T-helper 22 cell (primary cell): ENCODE results near the gene NOL6.

Source experiments
- DNase-seq: peaks from one replicate; pipeline ENCODE4 v3.0.0-alpha.2; 2020; ENCODE audit warnings: low read depth

Gene NOL6

DNA sequence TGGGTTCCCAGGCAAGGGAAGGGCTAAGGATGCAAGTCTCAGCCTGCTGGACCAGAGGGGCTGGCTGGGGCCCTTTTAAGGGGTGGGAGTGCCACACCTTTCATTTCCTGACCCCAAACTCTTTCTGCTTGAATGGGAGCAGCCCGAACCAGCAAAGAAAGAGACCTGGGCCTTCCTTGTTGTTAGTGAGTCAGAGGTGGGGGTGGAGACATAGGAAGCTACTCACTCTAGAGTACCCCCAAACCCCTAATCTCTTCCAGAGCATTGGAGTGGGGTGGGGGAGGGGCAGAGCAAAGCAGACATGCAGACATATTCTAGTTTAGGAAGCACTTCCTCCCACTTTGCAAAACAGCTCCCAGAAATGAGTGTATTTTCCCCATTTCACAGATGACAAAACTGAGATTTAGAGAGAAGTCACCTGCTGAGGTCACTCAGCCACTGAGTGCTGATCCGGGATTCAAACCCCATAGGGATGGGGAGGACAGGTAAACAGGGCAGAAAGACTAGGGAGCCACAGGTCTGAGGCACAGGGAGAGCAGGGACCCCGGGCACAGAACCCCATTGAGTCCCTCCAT, 20.4 kb downstream of the NOL6 start:
- no peak for DNase-seq

DNA sequence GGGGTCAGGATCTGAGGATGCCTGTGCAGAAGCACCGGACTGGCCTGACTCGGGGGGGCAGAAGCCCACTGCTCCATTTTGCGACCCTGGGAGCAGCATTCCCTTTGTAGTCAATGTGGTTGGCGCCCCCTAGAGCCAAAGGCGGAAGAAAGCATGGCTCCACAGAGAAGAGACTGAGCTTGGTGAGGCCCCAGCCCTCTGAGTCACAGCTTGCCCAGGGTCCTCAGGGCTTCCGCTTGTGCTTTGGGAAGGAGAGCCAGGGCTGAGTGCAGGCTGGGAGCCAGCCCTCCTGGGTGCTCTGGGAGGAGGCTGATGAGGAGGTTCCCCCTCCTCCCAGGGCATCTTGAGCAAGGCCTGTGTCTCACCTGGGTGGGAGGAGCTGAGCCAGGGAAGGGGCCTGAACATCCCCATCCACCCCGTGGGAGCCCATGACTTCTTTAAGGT, 20.9 kb downstream of the NOL6 start:
- DNase-seq = peak; percentile 27

GRCh38 chr9:33450621-33451146, 23.0 kb downstream of the NOL6 start:
- DNase-seq = no peak

DNA sequence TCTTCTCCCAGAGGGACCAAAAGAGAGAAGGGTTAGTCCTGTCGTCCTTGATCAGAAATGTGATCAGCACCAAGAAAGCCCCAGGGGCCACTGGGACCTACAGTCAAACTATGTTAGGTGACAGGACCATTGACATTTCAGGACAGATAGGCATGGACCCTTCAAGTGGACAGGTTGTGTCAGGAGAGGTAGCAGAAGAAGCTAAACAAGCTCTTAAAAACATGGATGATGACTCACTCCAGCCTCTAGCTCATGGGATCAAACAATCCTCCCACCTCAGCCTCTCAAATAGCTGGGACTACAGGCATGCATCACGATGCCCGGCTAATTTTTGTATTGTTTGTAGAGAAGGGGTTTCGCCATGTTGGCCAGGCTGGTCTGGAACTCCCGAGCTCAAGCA, 24.0 kb downstream of the NOL6 start:
- no peak for DNase-seq

DNA sequence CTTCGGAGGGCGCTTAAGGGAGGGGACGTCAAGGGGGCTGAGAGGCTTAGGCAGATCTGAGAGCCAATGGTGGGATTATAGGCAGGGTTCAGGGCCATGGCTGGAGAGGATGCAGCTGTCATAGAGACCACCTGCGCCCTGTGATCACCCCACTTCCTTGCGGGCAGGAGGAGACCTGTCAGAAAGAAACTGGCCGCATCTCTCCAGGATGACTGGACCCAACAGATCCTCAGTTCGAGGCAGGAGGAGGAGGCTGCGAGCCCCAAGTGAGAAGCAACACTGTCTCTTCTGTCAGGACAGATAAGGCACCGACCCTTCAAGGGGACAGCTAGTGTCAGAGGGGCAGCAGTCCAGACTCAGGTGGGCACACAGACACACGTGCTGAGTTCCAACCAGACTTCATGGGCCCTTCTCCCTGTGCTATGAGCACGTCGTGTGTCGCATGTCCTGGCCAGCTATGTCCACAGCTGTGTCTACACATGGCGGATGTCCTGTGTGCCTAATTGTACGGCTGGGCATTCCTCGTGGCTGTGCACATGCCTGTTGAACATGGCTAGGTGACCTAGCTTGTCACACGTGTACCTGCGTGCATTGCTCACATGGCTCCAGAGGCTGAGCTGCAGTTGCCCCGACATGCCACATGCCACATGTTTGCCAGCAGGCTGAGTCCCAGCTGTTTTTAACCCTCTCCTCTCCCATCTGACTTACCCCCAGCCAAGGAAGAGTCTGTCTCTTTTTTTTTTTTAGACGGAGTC, 25.7 kb downstream of the NOL6 start:
- no peak for DNase-seq

DNA sequence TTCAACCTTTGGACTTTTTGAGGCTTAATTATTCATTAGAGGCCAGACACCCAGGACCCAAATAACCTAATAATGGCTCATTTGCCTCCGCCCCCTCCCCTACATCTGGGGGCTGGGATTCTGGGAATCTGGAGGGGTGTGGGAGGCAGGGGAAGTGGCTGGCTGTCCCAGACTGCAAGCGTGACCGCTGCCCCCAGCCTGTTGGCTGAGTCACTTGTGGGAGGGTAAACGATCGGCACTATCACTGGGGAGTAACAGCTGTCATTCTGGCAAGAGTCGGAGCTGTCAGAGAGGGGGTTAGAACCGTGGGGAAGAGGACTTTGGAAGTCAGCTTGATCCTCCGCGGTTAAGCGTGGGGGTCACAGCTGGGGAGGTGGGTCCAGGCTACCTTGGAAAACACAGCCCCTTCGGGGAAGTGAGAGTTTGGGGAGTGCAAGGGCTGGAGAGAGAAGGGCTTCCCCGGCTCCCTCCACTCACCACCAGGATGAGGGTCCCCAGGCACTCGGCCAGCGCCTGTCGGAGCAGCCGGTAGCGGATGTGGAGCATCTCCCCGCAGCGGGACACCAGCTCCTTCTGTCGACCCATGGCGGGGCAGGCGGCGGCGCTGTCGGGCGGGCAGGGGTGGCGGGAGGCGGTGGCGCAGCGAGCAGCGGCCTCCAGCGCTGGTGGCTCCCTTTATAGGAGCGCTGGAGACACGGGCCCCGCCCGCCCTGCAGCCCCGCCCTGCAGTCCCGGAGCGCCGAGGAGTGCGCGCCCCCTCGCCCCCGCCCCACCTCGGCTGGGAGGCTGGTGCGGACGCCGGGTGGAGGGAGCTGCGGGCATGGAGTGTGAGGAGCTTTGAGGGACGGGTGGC, 26.6 kb downstream of the NOL6 start, which contains the start of gene AQP3:
Gene AQP3, minus strand, starts transcription at position 648 of the 853 bp plus-strand sequence. Its CDS starts 63 bp downstream, at position 585.
- peak; percentile 64 for DNase-seq

DNA sequence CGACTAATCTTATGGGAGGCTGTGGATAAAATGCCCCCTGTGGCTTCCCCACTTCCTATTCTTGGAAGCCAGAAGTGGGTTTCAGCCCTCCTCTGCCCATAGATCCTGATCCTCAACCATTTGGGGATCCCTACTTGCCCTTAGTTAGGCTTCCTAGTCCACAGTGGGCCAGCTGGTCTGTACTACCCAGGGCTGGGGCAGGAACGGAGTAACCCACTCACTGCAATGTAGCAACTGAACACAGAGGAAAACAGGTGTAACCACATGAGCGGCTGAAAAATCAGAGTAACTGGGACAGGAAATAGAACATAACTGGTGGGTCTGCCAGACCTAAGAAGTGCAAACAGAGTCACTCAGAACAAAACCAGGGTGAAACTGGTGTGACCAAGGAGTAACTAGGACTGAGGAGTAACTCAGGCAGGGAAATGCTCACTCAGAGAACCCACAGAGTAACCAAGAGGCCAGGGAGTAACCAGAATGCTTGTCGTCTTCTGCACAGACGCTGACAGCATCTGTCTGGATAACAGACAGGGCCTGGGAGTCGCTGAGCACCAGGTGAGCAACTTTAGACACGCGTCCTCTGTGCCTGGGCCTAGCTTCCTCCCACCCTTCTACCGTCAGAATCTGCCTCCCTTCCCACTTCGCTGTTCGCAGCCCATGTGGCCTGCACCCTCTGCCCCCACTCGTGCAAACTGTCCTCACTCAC, 27.3 kb downstream of the NOL6 start:
- peak; percentile 51 for DNase-seq

DNA sequence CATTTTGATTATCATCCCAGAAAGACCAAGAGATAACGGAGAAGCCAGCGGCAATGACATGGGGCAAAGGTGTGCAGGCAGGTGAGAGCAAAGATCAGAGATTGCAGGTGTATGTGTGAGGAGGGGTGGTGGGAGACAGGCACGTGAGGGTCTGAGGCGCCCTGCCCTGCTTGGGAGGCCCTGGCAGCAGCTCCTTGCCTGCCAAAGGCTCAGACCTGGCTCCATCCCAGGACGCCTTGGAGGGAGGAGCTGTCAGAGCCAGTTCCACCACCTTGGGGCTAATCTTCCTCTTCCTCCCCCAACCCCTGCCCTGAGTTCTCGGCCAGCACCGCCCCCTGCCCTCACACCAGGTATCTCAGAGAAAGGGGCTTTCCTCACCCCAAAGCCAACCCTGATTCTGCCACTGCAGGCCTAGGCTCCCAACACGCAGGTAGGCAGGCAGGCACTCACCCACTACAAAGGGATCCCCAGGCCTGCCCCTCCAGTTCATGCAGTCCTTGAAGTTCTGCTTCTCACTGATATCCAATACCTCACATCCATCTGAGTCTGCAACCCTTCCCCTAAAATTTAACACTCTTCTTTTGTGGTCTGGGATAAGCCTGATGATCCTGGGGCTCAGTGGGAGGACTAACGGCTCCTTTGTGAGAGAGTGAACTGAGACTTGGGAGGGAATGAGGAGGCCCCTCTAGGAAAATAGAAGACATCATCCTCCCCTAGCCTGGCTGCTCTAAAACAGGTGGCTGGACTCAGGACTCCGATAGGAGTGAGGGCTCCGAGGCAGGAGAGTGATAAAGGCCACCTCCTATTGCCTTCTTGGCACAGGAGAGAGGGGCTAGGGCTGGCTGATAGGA, 28.1 kb downstream of the NOL6 start:
- peak; percentile 39 for DNase-seq

DNA sequence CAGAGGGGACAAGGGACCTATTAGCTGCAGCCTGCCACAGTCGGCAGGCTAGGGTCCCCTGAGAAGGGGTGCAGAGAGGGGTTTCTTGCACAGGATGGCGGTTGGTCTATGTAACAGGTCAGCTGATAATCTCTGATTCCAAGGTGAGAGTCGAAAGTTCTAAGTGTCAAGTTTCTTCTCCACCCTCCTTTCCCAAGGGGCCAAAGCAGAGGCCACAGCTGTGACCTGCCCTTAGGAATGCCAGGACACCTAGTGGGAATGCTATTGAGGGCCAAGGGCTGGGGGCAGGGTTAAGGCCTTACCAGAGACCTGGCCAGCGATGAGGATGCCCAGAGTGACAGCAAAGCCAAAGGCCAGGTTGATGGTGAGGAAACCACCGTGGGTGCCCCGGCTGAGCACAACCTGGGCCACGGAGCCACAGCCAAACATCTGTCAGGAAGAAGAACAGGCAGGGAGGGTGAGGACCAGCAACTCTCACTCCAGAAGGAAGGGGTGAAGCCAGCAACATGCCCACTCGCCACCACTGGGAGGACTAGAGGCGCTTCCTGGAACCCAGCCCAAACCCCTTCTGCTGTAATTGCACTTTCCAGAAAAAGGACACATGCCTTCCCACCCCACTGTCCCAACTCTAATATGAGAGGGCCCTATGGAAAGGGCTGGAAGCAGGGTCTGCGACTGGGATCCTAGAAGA, 30.1 kb downstream of the NOL6 start:
- no peak for DNase-seq

DNA sequence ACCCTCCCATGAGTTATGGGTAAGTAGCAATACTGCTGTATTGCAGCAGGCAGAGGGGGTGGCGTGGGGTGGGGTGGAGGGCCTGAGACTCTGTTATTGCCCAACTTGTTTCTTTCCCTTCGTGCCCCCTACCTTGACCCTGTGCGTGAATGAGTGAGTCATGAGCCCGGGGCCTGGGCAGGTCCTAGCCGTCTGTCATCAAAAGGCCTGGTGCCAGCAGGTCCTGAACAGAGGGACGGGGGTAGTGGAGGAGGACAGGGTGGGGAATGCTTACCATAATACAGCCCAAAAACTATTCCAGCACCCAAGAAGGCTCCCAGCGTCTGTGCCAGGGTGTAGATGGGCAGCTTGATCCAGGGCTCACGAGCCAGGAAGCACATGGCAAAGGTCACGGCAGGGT, 30.7 kb downstream of the NOL6 start:
- DNase-seq = no peak

GRCh38 chr9:33442125-33442524, 31.6 kb downstream of the NOL6 start:
- DNase-seq = no peak

DNA sequence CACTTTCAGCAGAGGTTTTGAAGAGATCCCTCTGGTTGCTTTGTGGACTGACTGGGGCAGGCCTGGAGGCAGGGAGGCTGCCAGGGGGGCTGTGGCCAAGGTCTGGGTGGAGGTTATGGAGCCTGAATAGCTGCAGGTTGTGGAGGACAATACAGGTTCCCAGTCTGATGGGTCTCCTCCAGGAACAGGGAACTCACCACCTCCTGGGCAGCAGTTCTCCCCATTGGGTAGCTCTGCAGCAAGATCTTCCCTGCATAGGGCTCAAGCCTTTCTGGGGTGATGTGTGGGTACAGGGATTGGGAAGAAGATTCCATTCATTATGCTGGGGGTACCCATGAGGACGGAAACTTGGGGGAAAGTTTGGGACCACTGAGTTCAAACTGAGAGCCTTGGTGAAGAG, 33.1 kb downstream of the NOL6 start:
- no peak for DNase-seq

DNA sequence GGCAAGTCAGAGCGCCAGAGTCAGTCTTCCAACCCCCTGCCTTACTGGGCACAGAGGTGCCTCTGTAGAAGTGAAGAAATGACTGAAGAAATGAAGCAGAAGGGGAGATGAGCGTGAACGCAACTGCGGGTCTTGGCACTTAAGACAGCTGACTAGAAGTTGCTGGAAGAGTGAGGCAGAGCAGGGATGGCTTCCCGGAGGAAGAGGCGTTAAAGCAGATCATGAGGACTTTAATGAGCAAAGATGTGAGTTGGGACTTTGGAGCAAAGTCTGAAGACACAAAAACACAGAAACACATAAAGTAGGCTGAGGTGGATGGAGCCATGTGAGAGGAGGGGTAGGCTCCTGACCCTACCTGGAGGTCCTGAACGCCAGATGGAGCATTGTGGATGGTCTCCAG, 33.5 kb downstream of the NOL6 start:
- DNase-seq = no peak

DNA sequence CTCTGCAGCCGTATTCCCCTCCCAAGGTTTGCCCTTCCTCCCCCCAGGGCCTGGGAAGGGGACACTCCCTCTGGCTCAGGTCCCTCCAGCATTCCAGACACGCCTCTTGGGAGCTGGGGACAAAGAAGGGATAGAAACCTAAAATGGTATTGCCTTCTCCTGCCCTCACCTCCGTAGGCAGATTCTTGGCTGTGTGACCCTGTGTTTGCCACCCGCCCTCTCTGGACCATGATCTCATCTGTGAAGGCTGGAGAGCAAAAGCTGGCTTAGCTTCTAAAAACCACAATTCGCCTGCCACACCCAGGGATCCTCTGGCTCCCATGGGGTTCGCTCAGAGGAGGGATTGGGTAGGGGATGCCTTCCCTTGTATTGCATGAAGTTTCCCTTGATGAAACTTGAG, 34.0 kb downstream of the NOL6 start:
- no peak for DNase-seq

DNA sequence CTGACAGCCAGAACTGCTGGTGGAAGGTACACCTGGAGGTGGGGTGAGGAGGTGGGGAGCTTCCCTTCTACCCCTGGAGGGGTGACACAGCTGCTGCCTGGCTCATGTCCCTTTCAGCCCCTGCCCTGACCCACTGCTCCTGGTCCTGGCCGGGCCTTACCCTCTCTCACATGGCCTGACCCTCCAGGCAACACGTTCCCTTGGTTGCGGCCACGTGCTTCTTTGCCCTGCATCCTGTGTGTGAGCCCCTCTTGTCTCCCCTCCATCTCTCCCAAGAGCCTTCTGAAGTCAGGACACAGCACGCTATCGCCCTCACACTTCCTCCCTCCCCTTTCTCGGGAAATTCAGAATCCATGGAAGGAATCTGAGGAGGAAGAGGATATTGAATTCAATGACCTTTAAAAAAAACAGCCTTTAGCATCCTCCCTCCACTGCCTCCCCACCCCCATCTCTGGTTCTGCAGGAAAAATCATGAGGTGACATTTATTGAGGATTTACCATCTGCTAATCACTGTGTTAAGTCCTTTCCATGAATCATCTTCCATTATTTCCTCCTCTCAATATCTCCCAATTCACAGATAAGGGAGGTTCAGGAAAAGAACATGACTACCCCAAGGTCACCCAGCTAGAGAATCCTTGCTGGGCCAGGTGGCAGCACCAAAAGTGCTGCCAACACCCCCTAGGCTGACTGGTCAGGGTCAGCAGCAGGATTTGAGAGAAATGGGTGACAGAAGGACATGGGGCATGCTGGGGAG, 34.6 kb downstream of the NOL6 start:
- DNase-seq = no peak

DNA sequence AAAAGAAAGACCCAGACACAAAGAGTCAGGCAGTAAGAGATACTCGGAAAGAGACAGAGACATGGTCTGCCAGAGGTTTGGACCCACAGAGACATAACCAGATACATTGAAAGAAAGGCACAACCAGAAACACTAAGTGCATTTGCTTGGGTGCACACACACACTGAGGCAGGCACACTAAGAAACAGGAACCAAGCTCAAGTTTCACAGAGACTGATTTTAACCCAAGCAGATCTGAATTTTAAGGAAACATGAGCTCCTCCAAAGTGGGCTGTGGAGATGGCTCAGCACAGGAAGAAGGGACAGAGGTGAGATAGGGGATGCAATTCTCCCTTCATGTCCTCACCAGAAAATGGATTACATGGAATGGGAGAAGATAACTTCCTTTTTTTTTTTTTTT, 35.8 kb downstream of the NOL6 start:
- DNase-seq = no peak

GRCh38 chr9:33437205-33437604, 36.5 kb downstream of the NOL6 start:
- no peak for DNase-seq

- no peak for DNase-seq
These were observed 37.3 kb downstream of the NOL6 start for GRCh38 chr9:33436445-33436844.

DNA sequence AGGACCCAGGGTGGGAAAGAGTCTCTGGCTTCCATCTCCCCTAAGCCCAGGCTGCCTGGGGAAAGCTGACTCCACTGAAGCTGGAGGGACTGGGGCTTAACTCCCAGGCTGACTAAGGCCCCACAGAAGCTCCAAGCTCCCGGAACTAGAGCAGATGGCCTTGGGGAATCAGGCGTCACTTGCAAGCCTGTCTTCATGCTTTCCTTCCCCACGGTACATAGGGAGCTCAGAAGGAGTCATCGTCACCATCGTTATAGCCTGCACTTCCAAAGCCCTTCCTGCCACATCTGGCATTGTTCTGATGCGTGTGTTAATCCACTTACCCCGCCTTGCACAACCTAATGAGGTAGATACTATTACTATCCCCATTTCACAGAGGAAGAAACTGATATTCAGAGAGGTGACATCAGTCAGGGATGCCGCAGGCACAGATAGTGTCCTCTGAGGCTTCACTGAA, 37.9 kb downstream of the NOL6 start:
- DNase-seq = no peak
